Activated T-helper 1 cell treated with anti-CD3 and anti-CD28 coated beads, Interleukin-12 subunit alpha, Interleukin-12 subunit beta, Interleukin-2, Interleukin-4 antibody, amounts not matched to agents 30 ng/mL and 10 ng/mL and 1 ng/mL, durations not matched to agents 14 hours and 24 hours and 36 hours (primary cell): ENCODE measurements around the gene ALCAM. TPM values are rescaled to one million over a fixed set of nuclear protein-coding genes. Genes with fewer than 3 reads are reported as not detected.

Experiments
- DNase-seq: peaks from one replicate; pipeline ENCODE4 v3.0.0; 2021; ENCODE audit warnings: low spot score
- H3K27ac Mint-ChIP-seq: one replicate; pipeline ENCODE4 v1.8.0; 2021; ENCODE audit warnings: mild to moderate bottlenecking, mixed read lengths
- H3K27me3 Mint-ChIP-seq: one replicate; pipeline ENCODE4 v1.8.0; 2022; ENCODE audit warnings: mild to moderate bottlenecking, moderate library complexity, mixed read lengths; ENCODE audit not compliant: insufficient read depth
- H3K36me3 Mint-ChIP-seq: one replicate; pipeline ENCODE4 v1.8.0; 2021; ENCODE audit warnings: low read depth, mixed read lengths
- H3K4me1 Mint-ChIP-seq: one replicate; pipeline ENCODE4 v1.8.0; 2021; ENCODE audit warnings: low read depth, mixed read lengths
- H3K4me3 Mint-ChIP-seq: one replicate; pipeline ENCODE4 v1.8.0; 2021; ENCODE audit warnings: mild to moderate bottlenecking, moderate library complexity, mixed read lengths
- H3K9me3 Mint-ChIP-seq: one replicate; pipeline ENCODE4 v1.8.0; 2021; ENCODE audit warnings: mixed read lengths
- intact Hi-C: fragments of 100-400 bp; cut with micrococcal nuclease; formaldehyde crosslinking; loops from one replicate; pipeline ENCODE4 v1.15.1; 2024
- total RNA-seq: library from RNA; stranded (reverse); gene quantifications from 2 replicates; pipeline ENCODE4 v1.2.3, GENCODE V29; 2022

Gene ALCAM
- total RNA-seq, 1 donor from 2014 or later, result 24.9 TPM

- no peaks in the 10 kb centered on the region for H3K36me3 Mint-ChIP-seq
- no peak overlapping the region for H3K4me3 Mint-ChIP-seq
- no peak overlapping the region for H3K27ac Mint-ChIP-seq
- no peaks in the 10 kb centered on the region for H3K27me3 Mint-ChIP-seq
- peaks cover 10% of the 10 kb centered on the region for H3K4me1 Mint-ChIP-seq
- no peaks in the 10 kb centered on the region for H3K9me3 Mint-ChIP-seq
- intact Hi-C loops, result loop anchor here (10.0 kb wide), 1 partner anchor 1103 kb away; no protein-coding TSS in a partner anchor
- DNase-seq, result no peak
Measured at GRCh38 chr3:105521770-105522169, 155.1 kb downstream of the ALCAM start.

DNA sequence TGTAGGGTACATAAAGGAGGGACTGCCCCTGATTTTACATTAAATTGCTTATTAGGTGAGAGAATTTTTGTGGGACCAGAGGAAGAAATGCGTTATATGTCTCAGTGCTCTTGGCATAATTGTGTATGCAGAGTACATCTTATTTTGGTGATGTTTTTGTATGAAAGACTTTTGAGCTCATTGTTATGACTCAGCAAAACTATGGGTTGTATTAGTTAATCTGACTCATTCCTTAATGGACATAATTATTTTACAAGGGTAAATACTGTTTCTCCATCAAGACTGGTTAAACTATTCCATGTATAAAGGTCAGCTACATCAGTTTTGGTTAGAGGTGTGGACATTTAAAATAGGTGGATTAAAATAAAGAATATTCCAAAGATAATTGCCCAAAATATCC, 156.8 kb downstream of the ALCAM start:
- Mint-ChIP-seq H3K36me3 (no peaks in the 10 kb centered on the region), H3K4me3 (no peak overlapping the region), H3K9me3 (no peaks in the 10 kb centered on the region), H3K27ac (no peak overlapping the region), H3K4me1 (peaks cover 25% of the 10 kb centered on the region), H3K27me3 (no peaks in the 10 kb centered on the region)
- intact Hi-C loops, result loop anchor here (10.0 kb wide), 1 partner anchor 1101 kb away; no protein-coding TSS in a partner anchor
- DNase-seq, result no peak

DNA sequence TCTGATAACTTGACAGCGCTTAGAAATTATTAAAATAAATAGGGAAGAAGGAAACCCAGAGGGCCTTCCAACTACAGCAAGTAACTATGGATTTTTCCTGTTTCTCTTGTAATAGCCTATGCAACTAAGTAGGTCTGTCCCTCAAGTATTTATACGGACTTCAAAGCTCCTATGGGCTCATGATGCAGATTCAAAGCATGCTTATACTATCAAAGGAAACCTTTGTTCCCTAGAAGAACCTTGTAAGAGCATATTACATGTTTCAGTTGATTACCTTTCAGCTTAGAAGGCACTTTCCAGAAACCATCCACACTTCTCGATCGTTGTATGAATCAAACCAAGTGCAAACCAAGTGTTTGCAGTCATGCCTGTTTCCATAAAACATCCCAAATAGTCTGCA, 158.8 kb downstream of the ALCAM start:
- H3K27me3 Mint-ChIP-seq, result no peaks in the 10 kb centered on the region
- no peaks in the 10 kb centered on the region for H3K9me3 Mint-ChIP-seq
- intact Hi-C loops, result loop anchor here (10.0 kb wide), 1 partner anchor 1099 kb away; no protein-coding TSS in a partner anchor
- H3K4me3 Mint-ChIP-seq, result no peak overlapping the region
- H3K27ac Mint-ChIP-seq, result no peak overlapping the region
- H3K4me1 Mint-ChIP-seq, result peaks cover 26% of the 10 kb centered on the region
- no peak for DNase-seq
- H3K36me3 Mint-ChIP-seq, result no peaks in the 10 kb centered on the region

GRCh38 chr3:105526360-105527111, 159.8 kb downstream of the ALCAM start:
- Mint-ChIP-seq H3K36me3 (no peaks in the 10 kb centered on the region), H3K4me1 (peaks cover 26% of the 10 kb centered on the region), H3K27ac (peak overlapping the region; percentile 18), H3K27me3 (no peaks in the 10 kb centered on the region), H3K9me3 (no peaks in the 10 kb centered on the region), H3K4me3 (no peak overlapping the region)
- intact Hi-C loops, result loop anchor here (10.0 kb wide), 1 partner anchor 1098 kb away; no protein-coding TSS in a partner anchor
- no peak for DNase-seq

- Mint-ChIP-seq H3K9me3 (no peaks in the 10 kb centered on the region), H3K4me3 (no peak overlapping the region), H3K4me1 (peaks cover 26% of the 10 kb centered on the region), H3K27ac (no peak overlapping the region), H3K27me3 (no peaks in the 10 kb centered on the region), H3K36me3 (no peaks in the 10 kb centered on the region)
- DNase-seq, result no peak
- intact Hi-C loops, result loop anchor here (10.0 kb wide), 1 partner anchor 1097 kb away; no protein-coding TSS in a partner anchor
Measured at GRCh38 chr3:105527535-105527934, 160.8 kb downstream of the ALCAM start.

DNA sequence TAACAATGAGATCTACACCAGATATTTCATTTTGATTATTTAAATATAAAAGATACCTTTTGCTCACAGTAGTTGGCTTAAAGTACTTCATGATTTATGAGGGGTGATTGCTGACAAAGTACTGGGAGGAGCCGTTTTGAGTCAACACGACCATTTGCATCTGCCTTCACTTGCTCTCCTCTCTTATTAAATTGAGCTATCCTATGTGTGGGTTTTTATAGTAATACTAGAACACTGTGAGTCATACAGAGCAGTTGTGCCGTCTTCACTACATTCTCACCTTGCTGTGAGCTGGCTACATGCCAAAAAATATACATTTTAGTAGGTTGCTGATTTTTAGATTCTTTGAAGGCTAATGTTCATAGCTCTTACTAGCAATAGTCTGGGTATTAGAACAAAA, 161.2 kb downstream of the ALCAM start:
- intact Hi-C loops, result loop anchor here (10.0 kb wide), 1 partner anchor 1097 kb away; no protein-coding TSS in a partner anchor
- peaks cover 26% of the 10 kb centered on the region for H3K4me1 Mint-ChIP-seq
- H3K36me3 Mint-ChIP-seq, result no peaks in the 10 kb centered on the region
- no peaks in the 10 kb centered on the region for H3K9me3 Mint-ChIP-seq
- no peak overlapping the region for H3K27ac Mint-ChIP-seq
- DNase-seq, result no peak
- no peaks in the 10 kb centered on the region for H3K27me3 Mint-ChIP-seq
- no peak overlapping the region for H3K4me3 Mint-ChIP-seq

DNA sequence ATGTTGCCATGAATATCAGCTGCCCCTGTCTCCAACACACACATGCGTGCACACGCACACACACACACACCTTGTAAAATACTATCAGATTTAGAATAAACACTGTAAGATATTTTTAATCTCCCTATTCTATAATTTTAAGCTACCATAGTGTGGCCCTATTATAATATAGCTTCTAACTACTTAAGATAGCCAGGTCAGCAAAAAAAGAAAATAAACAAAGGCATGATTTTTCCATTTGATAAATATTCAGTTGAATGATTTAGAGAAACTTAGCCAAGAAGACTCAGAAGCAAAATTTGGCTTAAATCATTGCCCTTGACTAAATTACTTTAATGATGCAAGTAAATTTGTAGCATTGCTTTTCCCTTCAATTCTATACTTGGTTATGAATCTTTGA, 162.2 kb downstream of the ALCAM start:
- no peaks in the 10 kb centered on the region for H3K36me3 Mint-ChIP-seq
- intact Hi-C loops, result loop anchor here (10.0 kb wide), 1 partner anchor 1096 kb away; no protein-coding TSS in a partner anchor

GRCh38 chr3:105529456-105529855, 162.7 kb downstream of the ALCAM start:
- H3K27ac Mint-ChIP-seq, result no peak overlapping the region
- DNase-seq, result no peak
- no peaks in the 10 kb centered on the region for H3K36me3 Mint-ChIP-seq
- H3K9me3 Mint-ChIP-seq, result no peaks in the 10 kb centered on the region
- intact Hi-C loops, result loop anchor here (10.0 kb wide), 1 partner anchor 1095 kb away; no protein-coding TSS in a partner anchor
- H3K4me3 Mint-ChIP-seq, result no peak overlapping the region
- no peaks in the 10 kb centered on the region for H3K27me3 Mint-ChIP-seq
- peaks cover 22% of the 10 kb centered on the region for H3K4me1 Mint-ChIP-seq

More for the DNA sequence above, 162.2 kb downstream of the ALCAM start:
- DNase-seq, result no peak
- H3K9me3 Mint-ChIP-seq, result no peaks in the 10 kb centered on the region
- no peak overlapping the region for H3K27ac Mint-ChIP-seq
- H3K4me3 Mint-ChIP-seq, result no peak overlapping the region
- peaks cover 26% of the 10 kb centered on the region for H3K4me1 Mint-ChIP-seq
- no peaks in the 10 kb centered on the region for H3K27me3 Mint-ChIP-seq

GRCh38 chr3:105532251-105532650, 165.5 kb downstream of the ALCAM start:
- intact Hi-C loops, result no loop called here
- no peak for DNase-seq
- peaks cover 4% of the 10 kb centered on the region for H3K36me3 Mint-ChIP-seq
- no peaks in the 10 kb centered on the region for H3K9me3 Mint-ChIP-seq
- H3K4me1 Mint-ChIP-seq, result peaks cover 11% of the 10 kb centered on the region
- no peak overlapping the region for H3K27ac Mint-ChIP-seq
- no peaks in the 10 kb centered on the region for H3K27me3 Mint-ChIP-seq
- no peak overlapping the region for H3K4me3 Mint-ChIP-seq

- no peak for DNase-seq
- Mint-ChIP-seq H3K36me3 (peaks cover 6% of the 10 kb centered on the region), H3K27me3 (no peaks in the 10 kb centered on the region), H3K27ac (no peak overlapping the region), H3K4me1 (no peaks in the 10 kb centered on the region), H3K9me3 (no peaks in the 10 kb centered on the region), H3K4me3 (no peak overlapping the region)
- intact Hi-C loops, result no loop called here
Measured at GRCh38 chr3:105533960-105534359, 167.3 kb downstream of the ALCAM start.

DNA sequence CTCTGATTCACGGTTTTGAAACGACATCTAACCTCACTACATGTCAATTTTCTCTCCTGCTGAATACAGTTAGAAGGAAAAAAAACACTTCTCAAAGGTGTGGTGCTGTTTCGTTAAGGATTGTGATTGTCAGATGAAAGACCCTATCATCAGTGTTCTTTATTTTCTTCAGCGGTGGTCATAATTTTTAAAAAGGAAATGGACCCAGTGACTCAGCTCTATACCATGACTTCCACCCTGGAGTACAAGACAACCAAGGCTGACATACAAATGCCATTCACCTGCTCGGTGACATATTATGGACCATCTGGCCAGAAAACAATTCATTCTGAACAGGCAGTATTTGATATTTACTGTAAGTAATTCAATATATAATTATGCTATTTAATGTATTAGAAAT, 167.8 kb downstream of the ALCAM start:
- DNase-seq, result no peak
- Mint-ChIP-seq H3K36me3 (peaks cover 6% of the 10 kb centered on the region), H3K9me3 (no peaks in the 10 kb centered on the region), H3K27me3 (no peaks in the 10 kb centered on the region), H3K27ac (no peak overlapping the region), H3K4me3 (no peak overlapping the region), H3K4me1 (no peaks in the 10 kb centered on the region)
- intact Hi-C loops, result no loop called here

DNA sequence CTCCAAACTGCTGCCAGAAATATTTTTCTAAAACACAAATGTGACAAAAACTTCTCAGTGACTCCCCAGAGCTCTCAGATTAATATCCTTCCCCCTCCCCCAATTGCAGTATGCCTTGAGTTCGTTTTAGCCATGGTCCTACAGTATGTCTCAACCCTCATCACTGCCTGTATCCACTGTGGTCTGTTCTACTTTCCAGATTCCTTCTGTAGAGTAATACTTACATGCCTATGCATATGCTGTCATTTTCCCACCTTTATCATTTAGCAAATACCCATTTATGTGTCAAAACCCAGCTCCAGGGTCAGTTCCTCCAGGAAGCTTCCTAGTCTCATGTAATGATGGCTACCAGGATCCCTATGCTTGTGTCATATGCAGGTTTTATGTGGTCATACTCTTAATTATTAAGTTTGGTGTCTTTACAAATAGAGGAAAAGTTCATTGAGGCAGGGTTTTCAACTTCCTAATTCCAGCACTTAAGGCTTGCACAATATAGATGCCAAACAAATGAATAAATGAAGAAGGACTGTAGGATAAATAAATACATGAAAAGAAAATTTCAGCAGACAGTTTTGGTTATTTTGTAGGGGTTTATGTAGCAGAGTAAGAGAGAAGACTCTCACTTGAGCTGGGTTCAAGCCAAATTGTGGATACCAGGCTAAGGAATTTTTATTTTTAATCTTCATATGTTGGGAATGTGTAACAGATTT, 170.8 kb downstream of the ALCAM start:
- no peak overlapping the region for H3K27ac Mint-ChIP-seq
- H3K4me3 Mint-ChIP-seq, result no peak overlapping the region
- no peaks in the 10 kb centered on the region for H3K27me3 Mint-ChIP-seq
- H3K4me1 Mint-ChIP-seq, result no peaks in the 10 kb centered on the region
- no peaks in the 10 kb centered on the region for H3K9me3 Mint-ChIP-seq
- DNase-seq, result no peak
- peaks cover 15% of the 10 kb centered on the region for H3K36me3 Mint-ChIP-seq
- intact Hi-C loops, result no loop called here

DNA sequence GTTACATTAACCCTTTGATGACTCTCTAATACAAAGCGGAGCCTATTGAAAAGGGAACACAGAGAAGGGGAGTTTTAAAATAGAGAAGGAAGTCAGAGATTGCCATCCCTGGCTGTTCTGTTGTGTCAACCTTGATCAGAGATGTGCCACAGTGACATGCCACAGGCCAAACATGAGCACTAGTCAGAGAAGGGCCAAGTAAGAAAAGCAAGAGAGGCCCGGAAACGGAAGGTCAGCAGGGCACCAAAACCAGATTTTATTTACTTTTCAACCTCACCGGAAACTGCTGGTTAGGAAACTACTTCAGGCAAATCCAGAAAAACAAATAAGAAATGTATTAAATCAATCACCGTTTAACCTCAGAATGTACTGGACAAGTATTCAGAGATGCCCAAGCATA, 171.8 kb downstream of the ALCAM start:
- Mint-ChIP-seq H3K27me3 (no peaks in the 10 kb centered on the region), H3K9me3 (no peaks in the 10 kb centered on the region), H3K4me3 (no peak overlapping the region), H3K4me1 (no peaks in the 10 kb centered on the region), H3K27ac (no peak overlapping the region), H3K36me3 (peaks cover 18% of the 10 kb centered on the region)
- intact Hi-C loops, result no loop called here
- DNase-seq, result no peak
